ENCODE measurements around the gene RAVER2. TPM values are rescaled to one million over a fixed set of nuclear protein-coding genes. Genes with fewer than 3 reads are reported as not detected.

Gene RAVER2
- total and polyA plus RNA-seq, 10 of the 15 experiments (the other 5 are each of a cell fraction or from before 2014, with no cell fraction given), result 0.09 to 0.59 (median 0.41) TPM; not detected in 2

DNA sequence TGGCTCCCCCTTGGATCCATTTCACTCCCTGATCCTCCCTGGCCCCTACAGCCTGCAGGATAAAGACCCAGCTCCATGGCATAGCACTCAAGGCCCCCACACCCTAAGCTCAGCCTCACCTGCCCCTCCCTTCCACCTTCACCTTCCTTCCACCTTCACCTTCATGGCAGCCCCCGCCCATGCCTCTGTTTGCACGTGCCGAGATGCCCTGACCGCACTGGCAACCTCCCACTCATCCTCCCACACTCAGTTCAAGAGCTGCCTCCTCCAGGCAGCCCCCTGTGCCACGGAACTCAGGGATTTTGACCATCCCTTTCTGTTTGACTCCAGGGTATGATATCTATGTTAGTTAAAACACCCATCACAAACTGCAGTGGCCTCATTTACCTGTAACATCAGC, 109.8 kb downstream of the RAVER2 start (continued):
- TF ChIP-seq, protein P1, sequence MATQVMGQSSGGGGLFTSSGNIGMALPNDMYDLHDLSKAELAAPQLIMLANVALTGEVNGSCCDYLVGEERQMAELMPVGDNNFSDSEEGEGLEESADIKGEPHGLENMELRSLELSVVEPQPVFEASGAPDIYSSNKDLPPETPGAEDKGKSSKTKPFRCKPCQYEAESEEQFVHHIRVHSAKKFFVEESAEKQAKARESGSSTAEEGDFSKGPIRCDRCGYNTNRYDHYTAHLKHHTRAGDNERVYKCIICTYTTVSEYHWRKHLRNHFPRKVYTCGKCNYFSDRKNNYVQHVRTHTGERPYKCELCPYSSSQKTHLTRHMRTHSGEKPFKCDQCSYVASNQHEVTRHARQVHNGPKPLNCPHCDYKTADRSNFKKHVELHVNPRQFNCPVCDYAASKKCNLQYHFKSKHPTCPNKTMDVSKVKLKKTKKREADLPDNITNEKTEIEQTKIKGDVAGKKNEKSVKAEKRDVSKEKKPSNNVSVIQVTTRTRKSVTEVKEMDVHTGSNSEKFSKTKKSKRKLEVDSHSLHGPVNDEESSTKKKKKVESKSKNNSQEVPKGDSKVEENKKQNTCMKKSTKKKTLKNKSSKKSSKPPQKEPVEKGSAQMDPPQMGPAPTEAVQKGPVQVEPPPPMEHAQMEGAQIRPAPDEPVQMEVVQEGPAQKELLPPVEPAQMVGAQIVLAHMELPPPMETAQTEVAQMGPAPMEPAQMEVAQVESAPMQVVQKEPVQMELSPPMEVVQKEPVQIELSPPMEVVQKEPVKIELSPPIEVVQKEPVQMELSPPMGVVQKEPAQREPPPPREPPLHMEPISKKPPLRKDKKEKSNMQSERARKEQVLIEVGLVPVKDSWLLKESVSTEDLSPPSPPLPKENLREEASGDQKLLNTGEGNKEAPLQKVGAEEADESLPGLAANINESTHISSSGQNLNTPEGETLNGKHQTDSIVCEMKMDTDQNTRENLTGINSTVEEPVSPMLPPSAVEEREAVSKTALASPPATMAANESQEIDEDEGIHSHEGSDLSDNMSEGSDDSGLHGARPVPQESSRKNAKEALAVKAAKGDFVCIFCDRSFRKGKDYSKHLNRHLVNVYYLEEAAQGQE (IDR thresholded peaks at IDR 0.05; ENCODE audit: low read depth, low read length), result no peak
- TF ChIP-seq, protein P2, sequence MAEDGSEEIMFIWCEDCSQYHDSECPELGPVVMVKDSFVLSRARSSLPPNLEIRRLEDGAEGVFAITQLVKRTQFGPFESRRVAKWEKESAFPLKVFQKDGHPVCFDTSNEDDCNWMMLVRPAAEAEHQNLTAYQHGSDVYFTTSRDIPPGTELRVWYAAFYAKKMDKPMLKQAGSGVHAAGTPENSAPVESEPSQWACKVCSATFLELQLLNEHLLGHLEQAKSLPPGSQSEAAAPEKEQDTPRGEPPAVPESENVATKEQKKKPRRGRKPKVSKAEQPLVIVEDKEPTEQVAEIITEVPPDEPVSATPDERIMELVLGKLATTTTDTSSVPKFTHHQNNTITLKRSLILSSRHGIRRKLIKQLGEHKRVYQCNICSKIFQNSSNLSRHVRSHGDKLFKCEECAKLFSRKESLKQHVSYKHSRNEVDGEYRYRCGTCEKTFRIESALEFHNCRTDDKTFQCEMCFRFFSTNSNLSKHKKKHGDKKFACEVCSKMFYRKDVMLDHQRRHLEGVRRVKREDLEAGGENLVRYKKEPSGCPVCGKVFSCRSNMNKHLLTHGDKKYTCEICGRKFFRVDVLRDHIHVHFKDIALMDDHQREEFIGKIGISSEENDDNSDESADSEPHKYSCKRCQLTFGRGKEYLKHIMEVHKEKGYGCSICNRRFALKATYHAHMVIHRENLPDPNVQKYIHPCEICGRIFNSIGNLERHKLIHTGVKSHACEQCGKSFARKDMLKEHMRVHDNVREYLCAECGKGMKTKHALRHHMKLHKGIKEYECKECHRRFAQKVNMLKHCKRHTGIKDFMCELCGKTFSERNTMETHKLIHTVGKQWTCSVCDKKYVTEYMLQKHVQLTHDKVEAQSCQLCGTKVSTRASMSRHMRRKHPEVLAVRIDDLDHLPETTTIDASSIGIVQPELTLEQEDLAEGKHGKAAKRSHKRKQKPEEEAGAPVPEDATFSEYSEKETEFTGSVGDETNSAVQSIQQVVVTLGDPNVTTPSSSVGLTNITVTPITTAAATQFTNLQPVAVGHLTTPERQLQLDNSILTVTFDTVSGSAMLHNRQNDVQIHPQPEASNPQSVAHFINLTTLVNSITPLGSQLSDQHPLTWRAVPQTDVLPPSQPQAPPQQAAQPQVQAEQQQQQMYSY (CRISPR knock-in tag; IDR thresholded peaks at IDR 0.05), result no peak
- TF ChIP-seq POLR2A (IDR thresholded peaks at IDR 0.05; ENCODE audit: low read depth, low read length) (no peak), YY1 (IDR thresholded peaks at IDR 0.05; ENCODE audit: low read depth, low read length) (no peak), GATAD2B (conservative IDR thresholded peaks at IDR 0.05; ENCODE audit: low read depth) (no peak)

DNA sequence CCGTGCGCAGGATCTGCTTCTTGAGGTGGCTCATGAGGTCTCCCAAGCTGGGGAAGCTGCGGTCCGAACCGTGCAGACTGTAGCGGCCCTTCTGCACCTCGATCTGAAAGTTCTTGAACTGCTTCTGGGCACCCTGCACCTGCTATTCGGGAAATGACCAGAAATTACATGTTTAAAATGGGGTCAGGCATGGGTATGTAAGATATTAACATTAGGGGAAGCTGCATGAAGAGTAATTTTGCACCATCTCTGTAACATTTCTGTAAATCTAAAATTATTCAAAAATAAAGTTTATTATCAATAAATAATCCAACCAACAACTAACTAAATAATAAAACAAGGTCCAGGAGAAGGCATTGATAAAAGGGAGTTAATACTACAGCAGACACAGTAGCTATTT, 110.7 kb downstream of the RAVER2 start:
- Histone ChIP-seq H3K36me3 (ENCODE audit: control insufficient read depth in 2 of 2, insufficient read depth in 2 of 2, low read length in 1 of 2) (peaks cover 26 to 34% of the 10 kb centered on the region in 2 experiments; a peak in 3 of 4 replicates), H3K4me2 (ENCODE audit: control insufficient read depth, insufficient read depth) (no peak overlapping the region), H4K20me1 (ENCODE audit: control insufficient read depth, insufficient read depth) (no peaks in the 10 kb centered on the region), H3K27me3 (replicated peaks in 1 of 2; ENCODE audit: control insufficient read depth in 2 of 2, insufficient read depth in 2 of 2, low read length in 1 of 2) (no peaks in the 10 kb centered on the region), H3K4me3 (no peak overlapping the region), H3K27ac (ENCODE audit: control insufficient read depth, insufficient read depth) (no peak overlapping the region), H3K9ac (ENCODE audit: control insufficient read depth, insufficient read depth, low read length) (no peak overlapping the region), H2AFZ (ENCODE audit: control insufficient read depth, low read depth, low read length) (no peak overlapping the region), H3K9me3 (replicated peaks; ENCODE audit: control insufficient read depth, insufficient read depth, low read length) (no peaks in the 10 kb centered on the region), H3K4me1 (ENCODE audit: control insufficient read depth, insufficient read depth, low read length) (no peaks in the 10 kb centered on the region), H3K79me2 (ENCODE audit: control insufficient read depth, insufficient read depth, low read length) (no peaks in the 10 kb centered on the region)
- POLR2A ChIA-PET, result no interaction called here
- SMC1A ChIA-PET (ENCODE audit: uncharacterized antibody, unreplicated experiment), result no interaction called here
- intact Hi-C loops (cut with micrococcal nuclease; ENCODE audit: unreplicated experiment) (no loop called here), in situ Hi-C loops (cut with MboI) (no loop called here)
- DNase-seq (ENCODE audit: low read depth, low spot score) (no peak), ATAC-seq (no peak), FAIRE-seq (no peak)
- RAD21 ChIA-PET (ENCODE audit: unreplicated experiment), result no interaction called here
- no TSS peak for BruUV-seq (replicated peaks)
- 77% methylated on average over 8 of the region's 8 CpGs for WGBS (ENCODE audit: insufficient coverage, insufficient replicate concordance, low lambda C conversion rate, missing lambda C conversion rate)
- CTCF ChIA-PET, result interaction anchor here (0.8 to 1.4 kb wide), 2 partner anchors 32 to 327 kb away, joined by 5 read pairs; no protein-coding TSS in a partner anchor
- TF ChIP-seq HCFC1 (IDR thresholded peaks at IDR 0.05; ENCODE audit: low read length), result no peak
- no peak for TF ChIP-seq WRNIP1 (IDR thresholded peaks at IDR 0.05; ENCODE audit: borderline replicate concordance, low read depth, low read length)
- no peak for TF ChIP-seq RB1 (IDR thresholded peaks at IDR 0.05; ENCODE audit: borderline replicate concordance)
- TF ChIP-seq EED (IDR thresholded peaks at IDR 0.05; ENCODE audit: low read depth), result no peak
- TF ChIP-seq, protein P3, sequence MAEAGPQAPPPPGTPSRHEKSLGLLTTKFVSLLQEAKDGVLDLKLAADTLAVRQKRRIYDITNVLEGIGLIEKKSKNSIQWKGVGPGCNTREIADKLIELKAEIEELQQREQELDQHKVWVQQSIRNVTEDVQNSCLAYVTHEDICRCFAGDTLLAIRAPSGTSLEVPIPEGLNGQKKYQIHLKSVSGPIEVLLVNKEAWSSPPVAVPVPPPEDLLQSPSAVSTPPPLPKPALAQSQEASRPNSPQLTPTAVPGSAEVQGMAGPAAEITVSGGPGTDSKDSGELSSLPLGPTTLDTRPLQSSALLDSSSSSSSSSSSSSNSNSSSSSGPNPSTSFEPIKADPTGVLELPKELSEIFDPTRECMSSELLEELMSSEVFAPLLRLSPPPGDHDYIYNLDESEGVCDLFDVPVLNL (IDR thresholded peaks at IDR 0.05; ENCODE audit: low read depth, low read length), result no peak
- TF ChIP-seq, protein P4, sequence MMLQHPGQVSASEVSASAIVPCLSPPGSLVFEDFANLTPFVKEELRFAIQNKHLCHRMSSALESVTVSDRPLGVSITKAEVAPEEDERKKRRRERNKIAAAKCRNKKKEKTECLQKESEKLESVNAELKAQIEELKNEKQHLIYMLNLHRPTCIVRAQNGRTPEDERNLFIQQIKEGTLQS (IDR thresholded peaks at IDR 0.05; ENCODE audit: borderline replicate concordance, extremely low read depth, low read depth, low read length), result no peak

Data from GM12878 (cell line).